IPS-18c (cell line): ENCODE results near the gene PHETA2.

Experiments used
- H3K4me3 ChIP-seq: 2 replicates; pipeline ENCODE4 v1.7.0; 2013; ENCODE audit warnings: low read depth, mild to moderate bottlenecking, low read length, moderate library complexity; ENCODE audit not compliant: insufficient read depth
- H3K9me3 ChIP-seq: one replicate; pipeline ENCODE4 v1.6.1; 2013; ENCODE audit warnings: mild to moderate bottlenecking, low read length, moderate library complexity; ENCODE audit not compliant: control insufficient read depth, insufficient read depth

The PHETA2 gene

GRCh38 chr22:42074132-42074811 lies at the start of gene PHETA2:
PHETA2 (plus strand) TSS chr22:42074248; CDS start chr22:42077294, 3,046 bp downstream.
- peak within 1 kb of the TSS; percentile 43; the same call in 1 of the 2 replicates for H3K4me3 ChIP-seq
- no peaks in the 10 kb centered on the region for H3K9me3 ChIP-seq

DNA sequence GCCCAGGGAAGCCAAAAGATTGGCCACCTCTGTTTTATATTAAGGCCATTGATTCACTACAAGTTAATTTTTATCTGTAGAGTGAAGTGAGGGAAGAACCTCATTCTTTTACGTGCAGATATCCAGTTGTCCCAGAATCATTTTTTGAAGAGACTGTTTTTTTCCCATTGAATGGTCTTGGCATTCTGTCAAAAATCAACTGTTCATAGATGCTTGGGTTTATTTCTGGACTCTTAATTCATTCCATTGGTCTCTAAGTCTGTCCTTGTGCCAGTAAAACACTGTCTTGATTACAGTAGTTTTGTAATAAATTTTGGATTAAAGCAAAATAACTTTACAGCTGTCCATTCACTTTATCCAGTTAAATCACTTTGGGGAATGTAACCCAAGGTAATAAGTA lies 48.6 kb upstream of the PHETA2 start:
- peaks cover 2% of the 10 kb centered on the region for H3K9me3 ChIP-seq
- no peak overlapping the region for H3K4me3 ChIP-seq

- Histone ChIP-seq H3K9me3 (peaks cover 2% of the 10 kb centered on the region), H3K4me3 (no peak overlapping the region)
Observed at GRCh38 chr22:42026705-42027104, 47.3 kb upstream of the PHETA2 start.

- Histone ChIP-seq H3K9me3 (peaks cover 2% of the 10 kb centered on the region), H3K4me3 (no peak overlapping the region)
Observed at GRCh38 chr22:42033263-42034181, 40.5 kb upstream of the PHETA2 start.

DNA sequence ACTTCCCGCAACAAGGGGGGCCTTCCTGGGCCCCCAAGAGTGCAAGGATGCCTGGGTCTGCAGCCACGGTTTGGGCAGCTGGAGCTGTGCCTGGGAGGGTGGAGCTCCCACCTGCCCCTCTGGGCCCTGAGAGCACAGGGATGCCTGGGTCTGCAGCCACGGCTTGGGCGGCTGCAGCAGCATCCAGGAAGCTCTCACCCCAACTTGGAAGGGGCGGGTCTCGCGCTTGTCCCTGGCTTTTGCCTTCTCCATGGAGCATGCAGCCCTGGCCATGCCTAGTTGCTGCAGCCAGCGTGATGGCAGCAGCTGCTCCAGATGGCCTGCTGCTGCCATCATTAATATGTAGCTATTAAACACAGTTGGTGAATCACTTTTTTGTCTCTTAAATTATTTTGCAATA lies 38.8 kb upstream of the PHETA2 start:
- no peak overlapping the region for H3K4me3 ChIP-seq
- H3K9me3 ChIP-seq = no peaks in the 10 kb centered on the region

GRCh38 chr22:42039271-42039670 lies 34.8 kb upstream of the PHETA2 start:
- H3K9me3 ChIP-seq = no peaks in the 10 kb centered on the region
- H3K4me3 ChIP-seq = no peak overlapping the region

DNA sequence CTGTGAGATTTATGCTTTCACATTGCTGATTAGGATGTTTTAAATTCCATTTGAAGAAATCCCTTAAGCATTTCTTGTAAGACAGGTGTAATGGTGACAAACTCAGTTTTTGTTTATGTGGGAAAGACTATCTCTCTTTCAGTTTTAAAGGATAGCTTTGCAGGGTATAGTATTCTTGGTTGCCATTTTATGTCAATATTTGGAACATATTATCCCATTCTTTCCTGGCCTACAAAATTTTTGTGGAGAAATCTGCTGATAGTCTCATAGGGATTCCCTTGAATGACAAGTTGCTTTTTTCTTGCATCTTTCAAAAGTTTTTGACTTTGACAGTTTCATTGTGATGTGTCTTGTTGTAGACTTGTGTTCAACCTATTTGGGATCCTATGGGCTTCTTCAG lies 32.3 kb upstream of the PHETA2 start:
- Histone ChIP-seq H3K4me3 (no peak overlapping the region), H3K9me3 (no peaks in the 10 kb centered on the region)

DNA sequence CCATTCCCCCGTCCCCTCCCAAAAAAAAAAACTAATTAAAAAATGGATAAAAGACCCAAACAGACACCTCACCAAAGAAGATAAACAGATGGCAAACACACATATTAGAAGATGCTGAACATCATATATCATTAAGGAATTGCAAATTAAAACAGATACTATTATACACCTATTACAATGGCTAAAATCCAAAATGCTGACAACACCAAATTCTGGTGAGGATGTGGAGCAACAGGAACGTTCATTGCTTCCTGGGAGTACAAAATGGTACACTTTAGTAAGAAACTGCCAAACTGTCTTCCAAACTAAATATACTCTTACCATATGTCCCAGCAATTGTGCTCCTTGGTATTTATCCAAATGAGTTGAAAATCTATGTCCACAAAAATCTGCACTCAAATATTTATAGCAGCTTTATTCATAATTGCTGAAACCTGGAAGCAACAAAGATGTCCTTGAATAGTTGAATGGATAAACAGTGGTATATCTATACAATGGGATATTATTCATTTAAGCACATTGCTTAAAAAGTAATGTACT lies 23.3 kb upstream of the PHETA2 start:
- no peaks in the 10 kb centered on the region for H3K9me3 ChIP-seq
- no peak overlapping the region for H3K4me3 ChIP-seq

- no peaks in the 10 kb centered on the region for H3K9me3 ChIP-seq
- H3K4me3 ChIP-seq = no peak overlapping the region
Observed at GRCh38 chr22:42052765-42053164, 21.3 kb upstream of the PHETA2 start.

GRCh38 chr22:42056757-42057511 lies 17.1 kb upstream of the PHETA2 start:
- H3K4me3 ChIP-seq = no peak overlapping the region

GRCh38 chr22:42060489-42060888 lies 13.6 kb upstream of the PHETA2 start:
- no peak overlapping the region for H3K4me3 ChIP-seq

More at GRCh38 chr22:42056757-42057511, 17.1 kb upstream of the PHETA2 start:
- no peaks in the 10 kb centered on the region for H3K9me3 ChIP-seq

GRCh38 chr22:42061041-42061440 lies 13.0 kb upstream of the PHETA2 start:
- no peak overlapping the region for H3K4me3 ChIP-seq
- no peaks in the 10 kb centered on the region for H3K9me3 ChIP-seq

More at GRCh38 chr22:42060489-42060888, 13.6 kb upstream of the PHETA2 start:
- no peaks in the 10 kb centered on the region for H3K9me3 ChIP-seq

DNA sequence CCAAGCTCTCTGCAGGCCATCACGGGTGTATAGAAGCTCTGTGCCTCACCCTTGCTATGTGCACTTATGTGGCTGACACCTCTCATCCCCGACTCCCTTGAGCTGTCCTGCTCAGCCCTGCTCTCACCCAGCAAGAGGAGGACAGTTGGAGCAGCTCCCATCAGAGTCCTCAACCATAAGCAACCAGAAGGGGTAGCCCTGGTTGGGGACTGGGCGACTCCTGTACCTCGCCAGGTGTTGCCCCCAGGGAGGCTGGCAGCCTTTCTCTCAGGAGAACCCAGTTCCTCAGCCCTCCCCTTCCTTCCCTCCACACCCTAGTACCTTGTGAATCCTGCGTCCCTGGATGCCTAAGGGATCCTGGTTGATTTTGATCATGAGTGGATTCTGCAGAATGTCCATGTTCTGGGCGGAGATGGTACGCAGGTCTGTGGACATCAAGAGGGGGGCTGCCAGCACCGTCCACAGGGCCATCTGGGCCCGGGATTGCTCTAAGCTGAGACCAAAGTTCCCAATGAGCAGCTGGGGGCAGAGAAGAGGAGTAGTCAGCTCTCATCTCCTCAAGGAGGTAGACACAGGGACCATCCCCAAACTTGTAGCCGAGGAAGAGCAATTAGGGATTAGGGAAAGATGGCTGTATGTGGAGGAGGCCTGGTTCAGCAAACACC lies 11.4 kb upstream of the PHETA2 start:
- no peak overlapping the region for H3K4me3 ChIP-seq
- H3K9me3 ChIP-seq = no peaks in the 10 kb centered on the region

DNA sequence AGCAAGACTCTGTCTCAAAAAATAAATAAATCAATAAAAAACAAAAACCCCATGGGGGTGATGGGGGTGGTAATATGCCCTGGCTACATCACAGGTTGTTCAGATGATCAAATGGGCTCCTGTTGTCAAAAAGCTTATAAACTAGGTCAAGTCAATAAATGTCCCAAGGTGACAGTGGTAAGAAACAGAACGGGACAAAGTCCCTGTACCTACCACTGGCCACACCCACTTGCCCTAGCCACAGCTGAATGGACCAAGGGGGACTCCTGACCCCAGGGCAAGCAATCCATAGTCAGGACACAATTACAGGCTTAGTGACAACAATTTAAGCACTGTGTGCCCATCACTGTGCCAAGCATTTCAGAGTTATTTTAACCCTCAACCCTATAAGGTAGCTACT lies 9.4 kb upstream of the PHETA2 start:
- H3K4me3 ChIP-seq = no peak overlapping the region
- H3K9me3 ChIP-seq = no peaks in the 10 kb centered on the region

GRCh38 chr22:42065438-42066125 lies 8.5 kb upstream of the PHETA2 start:
- no peaks in the 10 kb centered on the region for H3K9me3 ChIP-seq
- H3K4me3 ChIP-seq = no peak overlapping the region; the same call in 1 of the 2 replicates

DNA sequence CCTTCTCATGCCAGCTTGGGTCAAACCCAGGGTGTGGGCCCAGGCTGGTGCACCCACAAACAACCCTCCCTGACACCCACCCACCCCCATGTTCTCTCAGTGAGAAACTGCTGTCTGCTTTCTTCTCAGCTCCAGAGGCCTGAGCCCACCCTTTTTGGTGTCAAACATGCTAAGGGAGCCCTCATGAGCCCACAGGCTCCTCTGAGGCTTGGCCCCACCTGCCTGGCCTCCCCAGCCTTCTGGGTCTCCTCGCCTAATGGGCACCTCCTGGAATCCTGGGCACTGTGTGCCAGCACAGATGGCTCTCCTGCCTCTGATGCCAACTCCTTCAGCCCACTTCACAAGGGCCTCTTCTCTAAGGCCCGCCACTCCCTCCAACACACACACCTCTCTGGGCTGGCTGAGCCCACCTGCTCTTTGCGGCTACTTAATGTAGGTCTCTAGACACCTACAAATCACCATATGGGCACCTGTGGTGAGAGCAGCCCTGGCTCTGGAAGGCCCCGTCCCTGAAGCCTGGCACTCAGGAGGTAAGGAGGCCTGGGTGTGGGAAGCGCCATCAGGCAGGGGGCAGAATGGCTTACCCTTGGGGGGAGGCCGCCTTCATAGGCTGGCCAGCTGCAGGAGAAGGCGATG lies 7.8 kb upstream of the PHETA2 start:
- H3K9me3 ChIP-seq = no peaks in the 10 kb centered on the region
- no peak overlapping the region for H3K4me3 ChIP-seq
